GM21717 (cell line): ENCODE data around the gene MBP.

Experiments used
- ATAC-seq: cut with Tn5 transposase; IDR thresholded peaks from one replicate; pipeline ENCODE4 v1.9.1; 2021; ENCODE audit warnings: mild to moderate bottlenecking, moderate library complexity; ENCODE audit not compliant: unreplicated experiment

Gene MBP

DNA sequence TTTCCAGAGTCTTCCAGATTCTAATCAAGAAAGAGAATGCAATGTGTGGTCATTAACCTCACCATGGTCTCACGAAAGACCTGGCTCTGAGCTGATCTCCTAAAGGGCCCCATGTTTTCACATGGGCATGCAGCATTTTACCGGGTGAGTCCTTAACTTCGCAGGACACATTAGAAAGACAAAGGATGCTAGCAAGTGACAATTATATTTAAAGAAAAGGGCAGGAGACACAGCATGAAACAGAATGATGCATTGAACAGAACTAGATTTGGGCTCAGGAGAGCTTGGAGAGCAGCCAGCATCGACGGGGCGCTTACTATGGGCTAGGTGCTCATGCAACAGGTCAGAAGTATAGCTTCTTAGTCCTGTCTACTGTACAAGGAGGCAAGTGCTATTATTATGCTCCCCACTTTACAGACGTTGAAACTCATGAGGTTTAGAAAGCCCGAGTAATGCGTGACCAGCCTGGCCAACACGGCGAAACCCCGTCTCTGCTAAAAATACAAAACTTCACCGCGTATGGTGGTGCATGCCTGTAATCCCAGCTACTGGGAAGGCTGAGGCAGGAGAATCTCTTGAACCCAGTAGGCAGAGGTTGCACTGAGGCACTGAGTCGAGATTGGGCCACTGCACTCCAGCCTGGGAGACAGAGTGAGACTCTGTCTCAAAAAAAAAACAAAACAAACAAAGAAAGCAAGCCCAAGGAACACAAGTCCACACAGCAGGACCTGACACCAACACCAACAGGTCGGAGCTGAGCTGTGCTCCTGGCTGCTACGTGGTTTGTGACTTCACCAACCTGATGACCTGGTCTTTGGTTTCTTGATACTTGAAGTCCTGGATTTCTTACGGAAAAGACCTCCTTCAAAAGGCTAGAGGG is 16.1 kb downstream of the MBP start:
- no peak for ATAC-seq

DNA sequence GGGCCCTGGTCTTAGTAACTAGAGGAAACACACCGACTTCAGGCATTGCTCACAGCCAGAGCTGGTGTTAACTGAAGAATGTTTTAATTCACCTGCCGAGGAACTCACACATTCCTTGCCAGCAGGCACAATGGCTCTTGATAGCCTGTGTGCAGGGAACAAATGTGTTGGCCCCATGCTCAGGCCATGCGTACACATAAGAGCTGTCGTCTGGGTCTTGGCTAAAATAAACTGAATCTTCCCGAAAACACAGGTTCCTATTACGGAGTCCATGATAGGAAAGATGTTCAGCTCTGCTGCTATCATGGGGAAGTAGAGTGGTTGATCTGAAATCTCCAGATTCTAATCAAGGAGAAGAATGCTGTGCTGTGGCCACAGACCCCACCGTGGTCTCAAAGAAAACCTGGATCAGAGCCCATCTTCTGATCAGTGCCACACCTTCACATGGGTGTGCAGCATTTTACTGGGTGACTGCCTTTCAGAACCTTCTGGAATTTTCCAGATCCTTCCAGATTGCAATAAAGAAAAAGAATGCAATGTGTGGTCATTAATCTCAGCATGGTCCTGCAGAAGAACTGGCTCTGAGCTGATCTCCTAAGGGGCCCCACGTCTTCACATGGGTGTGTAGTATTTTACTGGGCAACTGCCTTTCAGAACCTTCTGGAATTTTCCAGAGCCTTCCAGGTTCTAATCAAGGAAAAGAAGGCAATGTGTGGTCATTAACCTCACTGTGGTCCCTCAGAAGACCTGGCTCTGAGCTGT is 17.2 kb downstream of the MBP start:
- ATAC-seq: no peak

DNA sequence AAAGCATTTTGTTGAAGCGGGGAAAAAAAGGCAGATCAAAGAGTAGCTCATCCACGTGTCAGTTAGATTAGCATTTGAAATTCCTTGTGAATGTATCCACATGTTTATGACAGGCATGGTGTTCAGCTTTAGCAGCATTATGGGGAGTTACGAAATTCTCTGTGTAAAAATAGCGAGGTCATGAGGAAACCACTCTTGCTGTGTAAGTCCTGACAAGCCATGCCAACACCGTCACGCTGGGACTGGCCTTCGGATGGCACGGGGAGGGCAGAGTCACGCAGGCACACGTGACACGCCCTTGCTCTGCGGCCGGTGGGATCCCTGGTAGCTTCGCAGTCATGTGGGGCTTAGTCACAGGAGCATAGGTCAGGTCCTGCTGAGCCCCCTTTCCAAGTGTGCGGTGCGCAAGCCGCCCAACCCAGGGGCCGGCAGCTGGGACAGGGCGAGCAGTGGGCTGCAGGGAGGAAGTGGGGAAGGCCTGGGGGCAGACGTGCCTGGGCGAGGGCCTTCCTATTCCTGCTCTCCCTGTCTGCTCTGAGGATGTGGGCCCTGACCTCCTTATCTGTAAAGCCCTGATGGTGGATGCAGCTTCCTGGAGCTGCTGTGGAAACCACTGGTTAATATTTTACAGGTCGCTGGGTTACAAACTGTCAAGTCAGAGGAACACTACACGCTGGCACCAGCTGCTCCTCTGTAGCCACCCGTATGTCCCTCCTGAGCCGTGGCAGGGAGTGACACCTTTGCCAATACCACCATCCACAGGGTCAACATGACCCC is 18.0 kb downstream of the MBP start:
- peak; percentile 66 for ATAC-seq

DNA sequence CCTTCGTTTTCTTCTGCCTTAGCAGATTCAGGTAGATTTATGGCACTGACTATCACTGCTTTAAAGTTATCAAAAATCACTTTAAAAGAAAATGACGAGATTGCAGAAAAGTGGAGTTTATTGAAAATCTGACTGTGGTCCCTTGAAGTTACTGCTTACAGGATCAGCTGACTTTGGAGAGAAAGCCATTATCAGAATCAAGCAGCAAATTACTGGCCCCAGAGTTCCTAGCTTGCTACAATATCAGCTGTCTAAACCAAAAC is 18.5 kb downstream of the MBP start:
- ATAC-seq: no peak

DNA sequence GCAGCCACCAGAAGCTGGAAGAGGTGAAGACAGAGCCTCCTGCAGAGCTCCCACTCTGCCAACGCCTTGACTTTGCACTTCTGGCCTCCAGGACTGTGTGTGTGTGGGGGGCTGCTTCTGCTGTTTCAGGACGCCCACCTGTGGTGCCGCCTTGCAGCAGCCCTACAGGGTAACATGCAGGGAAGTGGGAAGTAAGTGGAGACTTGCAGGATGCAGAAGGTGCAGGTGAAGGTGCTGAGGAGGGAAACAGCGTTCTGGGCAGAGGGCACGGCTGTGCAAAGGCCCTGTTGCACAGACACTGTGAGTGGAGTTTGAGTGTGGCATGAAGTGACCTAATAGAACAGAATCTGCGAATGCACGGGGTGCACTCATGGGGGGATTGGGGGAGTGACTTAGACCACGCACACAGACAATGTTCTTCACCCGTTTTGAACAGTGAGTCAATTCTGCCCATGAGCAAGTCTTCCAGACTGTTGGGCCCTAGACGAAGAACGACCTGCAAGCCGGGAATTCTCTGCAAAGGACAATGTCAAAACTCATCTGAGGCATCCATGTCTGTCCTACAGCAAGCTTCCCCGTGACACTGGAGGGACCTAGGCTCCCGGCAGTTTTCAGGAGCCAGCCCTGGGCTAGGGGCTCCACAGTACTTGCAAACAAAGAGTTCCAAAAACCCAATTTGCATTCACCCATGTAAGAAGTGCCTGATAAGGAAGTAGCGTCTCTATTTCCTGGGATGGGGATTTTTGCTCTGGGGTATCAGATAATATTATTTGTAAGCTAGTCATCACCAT is 19.0 kb downstream of the MBP start:
- no peak for ATAC-seq

DNA sequence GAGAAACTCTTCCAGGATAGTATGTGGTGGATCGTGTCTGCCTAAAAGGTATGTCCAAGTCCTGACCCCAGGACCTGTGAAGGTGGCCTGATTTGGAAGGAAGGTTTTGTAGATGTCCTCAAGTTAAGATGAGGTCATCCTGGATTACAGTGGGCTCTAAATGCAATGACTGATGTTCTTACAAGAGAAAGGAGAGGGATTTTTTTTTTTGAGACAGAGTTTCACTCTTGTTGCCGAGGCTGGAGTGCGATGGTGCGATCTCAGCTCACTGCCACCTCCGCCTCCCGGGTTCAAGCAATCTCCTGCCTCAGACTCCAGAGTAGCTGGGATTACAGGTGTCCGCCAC is 19.9 kb downstream of the MBP start:
- no peak for ATAC-seq

DNA sequence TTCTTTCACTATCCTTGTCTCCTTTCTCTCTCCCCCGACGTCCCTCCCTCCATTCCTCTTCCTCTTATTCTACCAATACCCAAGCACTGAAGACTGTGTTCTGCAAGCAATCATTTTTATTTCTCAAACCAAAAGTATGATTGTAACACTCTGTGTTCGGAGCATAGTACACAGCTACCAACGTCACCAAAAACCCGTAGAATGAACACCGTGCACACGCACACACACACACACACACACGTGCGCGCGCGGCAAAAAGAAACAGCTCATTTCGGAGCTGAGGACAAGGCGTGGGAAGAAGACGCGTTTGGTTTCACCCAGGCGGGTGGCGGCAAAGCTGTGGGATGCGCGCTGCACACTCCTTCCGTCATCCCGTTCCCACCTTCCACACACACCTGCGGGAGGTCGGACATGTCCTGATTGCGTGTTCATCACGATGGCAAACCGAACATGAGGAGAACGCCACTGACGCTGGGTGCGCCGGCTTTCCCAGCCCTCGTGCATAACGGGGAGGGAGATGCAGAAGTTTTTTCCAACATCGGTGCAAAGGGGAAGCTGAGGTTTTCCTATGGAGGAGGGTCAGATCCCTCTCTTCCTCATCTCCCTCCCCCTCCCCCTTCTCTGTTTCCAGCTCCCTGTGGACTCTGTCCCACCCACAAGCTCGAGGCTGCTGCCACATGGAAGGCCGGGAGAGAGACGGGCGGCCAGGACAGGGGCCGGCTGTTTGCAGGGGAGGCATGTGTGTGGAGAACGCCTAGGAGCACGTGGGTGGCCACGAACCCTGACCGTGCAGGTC is 20.4 kb downstream of the MBP start:
- no peak for ATAC-seq

DNA sequence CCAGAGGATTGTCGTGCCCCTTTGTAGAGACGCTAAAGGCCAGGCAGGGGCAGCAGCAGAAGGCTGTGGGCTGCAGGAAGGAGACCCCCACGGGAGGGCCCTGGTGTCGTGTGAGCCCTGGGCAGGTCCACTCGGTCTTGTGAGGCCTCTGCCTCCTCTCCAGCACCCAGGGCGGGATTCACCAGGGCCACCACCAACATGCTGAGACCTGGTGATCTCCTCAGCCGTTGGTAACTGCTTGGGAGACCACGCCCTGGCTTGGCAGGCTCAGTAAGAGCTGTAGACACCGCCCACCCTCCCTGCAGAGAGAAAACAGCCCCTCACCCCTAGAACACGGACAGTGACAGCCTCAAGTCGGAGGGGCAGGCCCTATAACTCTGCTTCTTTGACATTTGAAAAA is 21.1 kb downstream of the MBP start:
- ATAC-seq: no peak

DNA sequence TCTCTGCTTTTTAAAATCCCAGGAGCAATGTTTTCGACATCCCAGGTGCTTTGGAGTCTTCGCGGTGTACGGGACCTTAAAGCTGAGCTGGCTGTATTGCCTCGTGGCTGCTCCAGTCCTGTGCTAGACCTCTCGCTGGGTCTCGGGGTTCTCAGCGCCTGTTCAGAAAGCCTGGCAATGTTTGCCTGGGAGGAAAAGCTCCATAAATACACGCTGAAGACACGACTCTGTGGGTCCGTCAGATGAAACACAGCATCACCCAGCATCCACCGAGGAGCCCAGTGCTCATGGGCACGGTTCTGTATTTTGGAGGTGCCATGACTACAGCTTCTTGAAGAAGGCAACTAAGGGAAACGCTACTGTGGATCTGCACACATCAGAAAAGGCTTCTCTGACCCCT is 21.6 kb downstream of the MBP start:
- no peak for ATAC-seq

DNA sequence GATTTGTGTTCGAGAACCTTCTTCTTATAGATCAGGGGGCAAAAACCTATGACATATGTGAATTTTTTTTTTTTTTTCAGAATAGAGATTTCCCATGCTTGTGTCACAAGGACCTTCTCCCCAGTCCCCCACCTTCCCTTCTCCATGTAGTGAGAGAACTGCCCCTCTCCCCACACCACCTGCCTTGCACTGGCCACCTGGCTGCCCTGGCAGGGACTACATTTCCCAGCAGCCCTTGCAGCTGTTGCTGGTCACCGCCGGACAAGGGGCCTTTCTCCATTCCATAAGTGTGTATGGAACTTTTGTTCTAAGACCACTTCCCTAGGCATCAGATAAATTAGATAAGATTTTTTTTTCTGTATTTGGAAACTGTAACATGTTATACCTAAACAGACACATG is 22.2 kb downstream of the MBP start:
- no peak for ATAC-seq

DNA sequence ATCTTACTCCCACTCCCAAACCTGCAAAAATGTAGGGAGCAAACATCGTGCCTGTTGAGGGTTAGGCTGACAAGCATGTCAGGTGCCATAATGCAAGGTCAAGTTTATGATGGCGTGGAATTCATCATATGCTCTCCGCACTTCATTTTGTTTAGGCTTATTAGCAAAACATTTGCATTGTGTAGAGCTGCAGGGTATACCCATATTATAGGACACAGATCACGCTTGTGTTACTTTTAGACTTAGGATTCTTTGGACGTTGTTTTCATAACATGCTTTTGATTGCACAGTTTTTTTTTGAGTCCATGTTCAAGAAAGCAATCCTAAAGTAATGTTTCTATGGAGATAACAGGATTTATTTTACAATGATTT is 22.9 kb downstream of the MBP start:
- no peak for ATAC-seq

DNA sequence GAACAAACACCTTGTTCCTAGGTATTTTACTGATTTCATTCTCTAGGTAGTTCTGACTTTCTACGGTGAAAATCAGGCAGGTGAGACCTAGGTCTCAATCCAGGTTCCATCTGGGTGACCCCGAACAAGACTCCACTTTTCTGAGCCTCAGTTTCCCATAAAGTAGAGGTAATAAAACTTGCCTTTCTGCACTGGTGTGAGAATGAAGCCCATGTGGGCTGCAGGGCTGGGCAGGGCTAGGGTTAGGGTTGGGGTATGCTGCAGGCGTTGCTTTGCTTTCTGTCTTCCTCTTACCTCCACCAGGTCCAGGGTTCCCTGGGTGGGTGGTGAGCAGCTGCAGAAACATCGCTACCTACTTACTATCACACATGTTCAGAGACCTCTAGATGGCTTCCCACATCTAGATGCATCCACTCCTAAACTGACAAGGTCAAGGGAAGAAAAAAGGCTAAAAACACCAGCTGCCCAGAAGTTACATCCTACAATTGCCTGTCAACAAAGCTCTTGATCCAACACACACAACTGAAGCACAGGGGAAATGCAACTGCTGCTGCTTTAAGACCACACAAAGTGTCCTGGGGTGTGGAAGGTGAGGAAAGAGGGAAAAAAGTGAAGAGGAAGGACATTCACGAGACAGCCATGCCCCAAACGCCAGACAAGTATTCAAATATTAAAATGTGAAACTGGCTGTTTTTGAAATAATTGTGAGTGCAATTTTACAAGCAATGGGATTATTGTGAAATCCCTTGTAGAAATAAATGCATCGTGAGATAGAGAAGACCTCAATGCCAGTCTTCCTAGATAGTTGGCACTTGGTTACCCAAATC is 23.5 kb downstream of the MBP start:
- no peak for ATAC-seq

DNA sequence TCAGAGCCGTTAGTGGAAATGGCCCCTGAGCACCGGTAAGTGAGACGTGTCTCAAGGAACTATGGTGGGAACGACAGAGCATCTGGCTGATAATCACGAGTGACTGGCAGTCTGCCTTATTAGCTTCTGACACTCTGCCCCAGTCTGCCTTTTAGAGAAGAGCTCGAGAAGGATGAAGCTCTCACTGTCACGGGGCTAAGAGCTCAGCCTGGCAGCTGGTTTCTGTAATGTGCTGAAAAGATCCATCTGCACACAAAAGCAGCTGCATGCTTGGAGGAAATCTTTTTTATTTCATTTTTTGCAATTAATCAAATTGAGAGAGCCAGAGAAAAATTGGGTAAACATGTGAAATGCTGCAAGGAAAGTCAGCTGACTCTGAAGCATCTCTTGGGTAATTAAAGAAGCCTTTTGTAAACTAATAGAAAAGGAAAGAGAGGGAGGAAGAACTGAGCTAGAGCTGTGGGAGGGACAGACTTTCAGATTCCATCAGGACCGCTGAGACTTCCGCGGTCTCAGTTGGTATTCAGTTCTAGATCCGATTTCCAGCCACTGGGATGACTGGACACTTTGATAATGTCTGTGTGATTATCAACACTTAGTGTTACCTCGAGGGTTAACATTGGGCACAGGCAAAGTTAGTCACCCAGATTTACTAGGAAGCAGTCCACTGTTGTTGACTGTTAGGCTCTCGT is 24.4 kb downstream of the MBP start:
- peak; percentile 68 for ATAC-seq

DNA sequence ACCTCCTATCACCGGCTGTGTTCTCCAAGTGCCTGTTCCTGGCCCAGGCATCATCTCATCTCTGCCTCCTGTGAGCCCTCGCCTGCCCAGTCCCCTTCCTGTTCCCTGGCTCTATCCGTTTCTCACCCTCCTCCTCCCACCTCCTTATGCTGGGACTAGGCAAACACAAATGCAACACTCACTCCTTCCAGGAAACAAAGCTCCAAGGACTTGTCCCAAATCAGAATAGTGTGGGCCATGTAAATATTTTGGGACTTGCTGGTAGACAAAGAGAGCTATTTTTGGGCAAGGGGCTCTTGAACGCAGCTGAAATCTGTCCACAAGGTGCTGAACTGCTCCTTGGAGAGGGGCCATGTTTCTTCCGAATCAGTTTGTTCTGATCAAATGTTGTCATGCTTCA is 25.3 kb downstream of the MBP start:
- no peak for ATAC-seq

DNA sequence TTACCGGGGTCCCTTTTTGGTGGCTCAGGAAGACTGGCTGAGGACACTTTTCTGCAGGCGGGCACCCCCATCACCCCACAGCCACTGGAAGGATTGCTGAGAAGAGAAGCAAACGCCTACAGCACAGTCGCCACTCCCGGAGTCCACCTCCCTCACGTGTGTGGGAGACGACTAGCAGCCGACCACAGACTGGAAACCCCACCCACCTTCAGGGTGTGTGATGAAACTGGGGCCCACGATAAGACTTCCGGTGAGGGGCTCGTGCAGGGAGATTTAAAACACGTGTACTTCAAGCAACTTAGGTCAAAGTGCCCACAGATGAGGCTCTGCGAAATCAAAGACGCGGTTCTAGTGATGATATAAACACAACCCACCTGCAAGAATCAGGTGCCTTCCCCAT is 26.3 kb downstream of the MBP start:
- ATAC-seq: no peak

DNA sequence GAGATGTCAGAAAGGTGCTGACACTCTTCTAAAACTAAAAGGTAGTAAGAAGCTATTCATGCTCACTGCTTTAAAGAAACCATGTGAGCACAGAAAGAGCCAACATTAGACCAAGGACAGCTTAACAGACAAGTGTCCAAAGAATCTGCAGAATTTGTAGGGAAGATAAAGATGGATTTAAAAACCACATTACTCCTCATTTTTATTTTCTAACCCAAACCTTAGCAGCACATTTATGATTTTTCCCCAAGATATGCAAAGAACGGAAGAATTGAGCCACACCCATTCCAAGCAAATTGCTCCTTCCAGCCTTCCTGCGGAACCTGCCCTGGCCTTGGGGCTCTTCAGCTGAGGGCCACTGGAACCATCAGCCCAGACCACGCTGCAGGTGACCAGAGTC is 26.9 kb downstream of the MBP start:
- no peak for ATAC-seq

DNA sequence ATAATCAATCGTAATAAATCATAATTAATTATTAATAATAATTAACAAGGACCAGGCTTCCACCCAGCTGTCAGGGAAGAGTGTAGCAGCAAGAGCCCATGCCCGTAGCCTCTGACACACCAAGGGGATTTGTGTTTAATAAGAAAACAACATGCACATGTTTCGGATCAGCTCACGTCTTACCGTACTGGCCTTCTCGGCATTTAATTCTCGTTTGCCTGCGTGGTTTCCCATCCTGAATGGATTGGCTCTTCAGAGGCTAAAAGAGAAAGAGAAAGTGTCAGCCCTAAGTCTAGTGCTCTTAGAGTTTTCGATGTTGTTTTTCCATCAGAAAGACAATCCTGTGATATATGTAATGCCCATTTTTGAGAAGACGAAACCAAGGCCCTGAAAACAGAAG is 27.6 kb downstream of the MBP start:
- no peak for ATAC-seq

DNA sequence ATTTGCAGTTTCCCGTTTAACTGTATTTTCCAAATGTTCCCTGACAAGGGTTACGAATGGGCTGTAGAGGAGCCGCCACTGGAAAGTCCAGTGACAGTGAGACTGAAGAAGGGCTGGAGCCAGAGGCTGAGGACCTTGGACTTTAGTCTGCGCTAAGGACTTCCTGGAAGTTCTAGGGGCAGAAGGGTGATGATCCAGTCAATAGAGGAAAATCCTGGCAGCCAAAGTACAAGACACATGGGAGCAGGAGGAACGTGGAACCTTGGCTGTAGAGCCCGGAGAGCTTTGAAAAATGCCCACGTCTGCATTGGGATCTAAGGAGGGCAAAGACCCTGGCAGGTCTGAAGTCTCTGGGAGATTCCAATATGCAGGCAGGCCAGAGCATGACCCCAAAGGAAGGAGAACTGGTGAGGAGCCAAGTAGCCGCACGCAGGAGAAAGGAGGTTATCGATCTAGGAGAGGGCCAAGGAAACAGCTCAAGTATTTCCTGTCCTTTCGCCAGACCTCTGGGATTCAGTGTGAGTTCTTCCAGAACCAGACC is 28.5 kb downstream of the MBP start:
- no peak for ATAC-seq
